IMR-90 (cell line): ENCODE results near the gene EXOC4. TPM values are rescaled to one million over a fixed set of nuclear protein-coding genes. Genes with fewer than 3 reads are reported as not detected.

Experiments used
- ATAC-seq: fragments of 200-7000 bp; cut with Tn5 transposase; 2 replicates; pipeline ENCODE4 v1.9.1; 2020; ENCODE audit warnings: low read depth, mild to moderate bottlenecking, moderate library complexity
- BruUV-seq: library from RNA; stranded (reverse); fragments of 400-500 nt; replicated peaks from 2 replicates; lab custom pipeline; 2021; lab: Mats Ljungman, UMichigan
- CTCF ChIA-PET: fragments of 300-600 bp; formaldehyde crosslinking; extraction: SDS; loops from one replicate; lab custom pipeline; 2021; ENCODE audit warnings: antibody characterized with exemption; lab: Yijun Ruan, JAX
- POLR2A ChIA-PET: fragments of 300-600 bp; sonication (Branson Sonifier 250); formaldehyde crosslinking; loops from one replicate; lab custom pipeline; 2022; ENCODE audit warnings: antibody characterized with exemption; ENCODE audit not compliant: unreplicated experiment; lab: Charles Lee
- DNase-seq: peaks from one replicate; pipeline ENCODE4 v3.0.0; 2013
- H2AFZ ChIP-seq: replicated peaks from 2 replicates; pipeline ENCODE3; 2013; ENCODE audit warnings: low read length, mild to moderate bottlenecking; ENCODE audit not compliant: poor library complexity
- H2AK5ac ChIP-seq: 2 replicates; pipeline ENCODE4 v1.6.1; 2013; ENCODE audit warnings: low read depth, low read length, inconsistent platforms
- H2AK9ac ChIP-seq: replicated peaks from 2 replicates; pipeline ENCODE3; 2013; ENCODE audit warnings: mild to moderate bottlenecking, low read depth, low read length, moderate library complexity; ENCODE audit not compliant: poor library complexity
- H2BK120ac ChIP-seq: 2 replicates; pipeline ENCODE4 v1.6.1; 2013; ENCODE audit warnings: low read depth, low read length, inconsistent platforms
- H2BK15ac ChIP-seq: 3 replicates; pipeline ENCODE4 v1.6.1; 2013; ENCODE audit warnings: low read depth, low read length, inconsistent platforms
- H2BK20ac ChIP-seq: 2 replicates; pipeline ENCODE4 v1.6.1; 2013; ENCODE audit warnings: low read depth, mild to moderate bottlenecking, inconsistent platforms, low read length, moderate library complexity
- H2BK5ac ChIP-seq: 2 replicates; pipeline ENCODE4 v1.6.1; 2013; ENCODE audit warnings: mild to moderate bottlenecking, low read depth, low read length, inconsistent platforms; ENCODE audit not compliant: poor library complexity, severe bottlenecking
- H3K14ac ChIP-seq: replicated peaks from 2 replicates; pipeline ENCODE4 v1.6.1; 2013; ENCODE audit warnings: low read depth, low read length, inconsistent platforms
- H3K18ac ChIP-seq: 2 replicates; pipeline ENCODE4 v1.6.1; 2013; ENCODE audit warnings: low read depth, low read length, control low read depth
- H3K23ac ChIP-seq: 2 replicates; pipeline ENCODE4 v1.6.1; 2013; ENCODE audit warnings: low read depth, low read length, inconsistent platforms
- H3K27ac ChIP-seq: 2 replicates; pipeline ENCODE4 v1.5.1; 2013; ENCODE audit warnings: mild to moderate bottlenecking, control low read depth, low read length; ENCODE audit not compliant: insufficient read depth
- H3K27me3 ChIP-seq: 2 replicates; pipeline ENCODE4 v1.6.1; 2013; ENCODE audit warnings: low read length; ENCODE audit not compliant: control insufficient read depth, insufficient read depth
- H3K36me3 ChIP-seq: 2 replicates; pipeline ENCODE4 v1.6.1; 2013; ENCODE audit warnings: low read length, mixed read lengths; ENCODE audit not compliant: control insufficient read depth, insufficient read depth
- H3K4ac ChIP-seq: 2 replicates; pipeline ENCODE4 v1.6.1; 2013; ENCODE audit warnings: low read depth, low read length, inconsistent platforms
- H3K4me1 ChIP-seq: 2 replicates; pipeline ENCODE4 v1.6.1; 2013; ENCODE audit warnings: low read length, mixed read lengths; ENCODE audit not compliant: control insufficient read depth, insufficient read depth
- H3K4me2 ChIP-seq: 2 replicates; pipeline ENCODE4 v1.6.1; 2013; ENCODE audit warnings: low read depth, mild to moderate bottlenecking, control low read depth, low read length, moderate library complexity
- H3K4me3 ChIP-seq: 2 replicates; pipeline ENCODE4 v1.5.1; 2013; ENCODE audit warnings: low read depth, mild to moderate bottlenecking, control low read depth, low read length, moderate library complexity; ENCODE audit not compliant: insufficient read depth
- H3K56ac ChIP-seq: 2 replicates; pipeline ENCODE4 v1.6.1; 2013; ENCODE audit warnings: low read length, inconsistent platforms; ENCODE audit not compliant: insufficient read depth; ENCODE audit errors: extremely low read depth
- H3K79me1 ChIP-seq, 2 experiments: 2 replicates each; pipeline ENCODE4 v1.6.1; 2013; ENCODE audit warnings: low read length in 2 of 2, inconsistent platforms in 1 of 2, low read depth in 1 of 2
- H3K9ac ChIP-seq: 2 replicates; pipeline ENCODE4 v1.6.1; 2013; ENCODE audit warnings: low read depth, low read length, control low read depth
- H3K9me1 ChIP-seq: 2 replicates; pipeline ENCODE4 v1.6.1; 2013; ENCODE audit warnings: low read length, inconsistent platforms; ENCODE audit not compliant: insufficient read depth
- H3K9me3 ChIP-seq: 2 replicates; pipeline ENCODE4 v1.6.1; 2013; ENCODE audit warnings: low read length; ENCODE audit not compliant: control insufficient read depth, insufficient read depth
- H4K20me1 ChIP-seq: 2 replicates; pipeline ENCODE4 v1.6.1; 2013; ENCODE audit warnings: low read length, inconsistent platforms; ENCODE audit not compliant: insufficient read depth
- H4K5ac ChIP-seq: 2 replicates; pipeline ENCODE4 v1.6.1; 2013; ENCODE audit warnings: mild to moderate bottlenecking, low read depth, low read length, control low read depth
- H4K8ac ChIP-seq, 2 experiments: 2 replicates each; pipeline ENCODE4 v1.6.1; 2013; ENCODE audit warnings: low read depth in 2 of 2, low read length in 2 of 2, control low read depth in 1 of 2, inconsistent platforms in 1 of 2
- H4K91ac ChIP-seq: 2 replicates; pipeline ENCODE4 v1.6.1; 2013; ENCODE audit warnings: low read depth, low read length, inconsistent platforms; ENCODE audit not compliant: insufficient read depth
- BHLHE40 ChIP-seq: fragments of 150-350 bp; IDR thresholded peaks from 2 replicates; pipeline ENCODE4 v1.6.1; 2016; ENCODE audit warnings: mild to moderate bottlenecking, low read depth, low read length
- CHD1 ChIP-seq: IDR thresholded peaks from 2 replicates; pipeline ENCODE4 v1.6.1; 2012; ENCODE audit warnings: low read depth, low read length, improper control_type of control experiment
- CTCF ChIP-seq: conservative IDR thresholded peaks from 2 replicates; pipeline ENCODE4 v1.5.1; 2012; ENCODE audit warnings: mild to moderate bottlenecking, low read depth, low read length, improper control_type of control experiment
- FOS ChIP-seq: fragments of 150-350 bp; IDR thresholded peaks from 2 replicates; pipeline ENCODE4 v1.6.1; 2016; ENCODE audit warnings: low read depth, low read length
- MAFK ChIP-seq: IDR thresholded peaks from 2 replicates; pipeline ENCODE4 v1.6.1; 2012; ENCODE audit warnings: low read depth, low read length, improper control_type of control experiment
- MAZ ChIP-seq: IDR thresholded peaks from 2 replicates; pipeline ENCODE4 v1.6.1; 2012; ENCODE audit warnings: low read depth, mild to moderate bottlenecking, low read length, improper control_type of control experiment, moderate library complexity, borderline replicate concordance
- NFE2L2 ChIP-seq: fragments of 150-350 bp; IDR thresholded peaks from 2 replicates; pipeline ENCODE4 v1.6.1; 2016; ENCODE audit warnings: low read depth, mild to moderate bottlenecking, low read length
- RAD21 ChIP-seq: IDR thresholded peaks from 2 replicates; pipeline ENCODE4 v1.6.1; 2012; ENCODE audit warnings: low read length, improper control_type of control experiment
- RCOR1 ChIP-seq: IDR thresholded peaks from 2 replicates; pipeline ENCODE4 v1.6.1; 2012; ENCODE audit warnings: mild to moderate bottlenecking, low read length, improper control_type of control experiment; ENCODE audit not compliant: insufficient replicate concordance
- RFX5 ChIP-seq: IDR thresholded peaks from 2 replicates; pipeline ENCODE4 v1.8.0; 2012; ENCODE audit warnings: low read depth, mild to moderate bottlenecking, low read length, moderate library complexity
- SMC3 ChIP-seq: fragments of 150-350 bp; IDR thresholded peaks from 2 replicates; pipeline ENCODE4 v1.6.1; 2016; ENCODE audit warnings: low read depth, mild to moderate bottlenecking, antibody characterized with exemption, low read length, moderate library complexity
- WGBS, 2 experiments: methylation state at CpG; one replicate each; pipeline versions ENCODE4 v1.1.5 to v1.1.7; 2013; ENCODE audit warnings: missing lambda C conversion rate in 2 of 2; ENCODE audit not compliant: insufficient read length in 1 of 2; ENCODE audit errors: extremely low coverage in 2 of 2; 5-methylcytosine and 5-hydroxymethylcytosine counted together
- dilution Hi-C: fragments of 300-500 bp; cut with HindIII; formaldehyde crosslinking; loops from one replicate; pipeline ENCODE4 v1.14.3; 2018; ENCODE audit warnings: low sequenced_read_pairs; ENCODE audit not compliant: unreplicated experiment
- in situ Hi-C: fragments of 300-500 bp; cut with MboI; formaldehyde crosslinking; loops from 3 replicates; pipeline ENCODE4 v1.14.3; 2019; ENCODE audit warnings: low sequenced_read_pairs, inconsistent platforms, mixed read lengths
- intact Hi-C: fragments of 100-400 bp; cut with micrococcal nuclease; formaldehyde crosslinking; loops from 2 replicates; pipeline ENCODE4 v1.10.0; 2022
- polyA plus RNA-seq, 3 experiments: library from polyadenylated mRNA; depleted of rRNA; stranded (reverse); fragments of >200 nt; gene quantifications; 2 replicates each; pipeline ENCODE4 v1.2.3, GENCODE V29; 2012; ENCODE audit warnings: low replicate concordance in 1 of 3
- total RNA-seq: library from RNA; depleted of rRNA; stranded (reverse); fragments of >200 nt; gene quantifications from 2 replicates; pipeline ENCODE4 v1.2.3, GENCODE V29; 2012
- TF ChIP-seq, protein P1 (sequence below): fragments of 150-350 bp; IDR thresholded peaks from 2 replicates; pipeline ENCODE4 v1.6.1; 2017; ENCODE audit warnings: mild to moderate bottlenecking, antibody characterized with exemption, low read length, low read depth

EXOC4 gene
- total and polyA plus RNA-seq, 2 of the 4 experiments (the other 2 are of a cell fraction): 25.4 to 94.6 TPM

DNA sequence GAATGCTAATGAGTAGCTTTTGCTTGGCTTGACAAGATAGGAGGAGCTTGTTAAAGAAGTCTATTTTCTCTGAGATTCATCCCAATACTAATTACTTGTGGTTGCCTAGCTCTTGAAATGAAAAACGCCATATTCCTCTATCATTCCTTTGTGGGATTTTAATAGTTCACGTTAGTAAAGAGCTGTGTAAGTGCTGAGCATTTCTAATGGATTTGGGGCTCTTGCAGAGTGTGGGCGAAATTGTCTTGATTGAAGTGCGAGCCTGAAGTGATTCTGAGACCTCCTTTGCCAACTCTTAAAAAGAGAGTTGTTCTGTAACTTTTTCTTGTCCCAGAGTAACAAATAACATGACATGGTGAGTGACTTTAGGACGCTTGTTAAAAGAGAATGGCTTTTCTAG, 45.2 kb downstream of the EXOC4 start:
- Histone ChIP-seq H2AK5ac (no peak overlapping the region), H4K8ac (no peak overlapping the region), H2BK120ac (no peak overlapping the region), H4K91ac (no peak overlapping the region), H3K4ac (no peak overlapping the region), H2AK9ac (no peak overlapping the region), H3K4me1 (peaks cover 5% of the 10 kb centered on the region; the same call in 1 of the 2 replicates), H3K27me3 (no peaks in the 10 kb centered on the region), H4K20me1 (no peaks in the 10 kb centered on the region), H3K23ac (no peak overlapping the region), H3K9ac (no peak overlapping the region), H3K9me1 (no peaks in the 10 kb centered on the region), H2BK5ac (no peak overlapping the region), H3K9me3 (no peaks in the 10 kb centered on the region), H2AFZ (no peak overlapping the region), H4K5ac (no peak overlapping the region), H3K36me3 (no peaks in the 10 kb centered on the region), H3K14ac (no peak overlapping the region), H3K4me3 (no peak overlapping the region), H3K18ac (no peak overlapping the region), H3K56ac (no peak overlapping the region), H2BK15ac (no peak overlapping the region), H2BK20ac (no peak overlapping the region), H3K79me1 (peaks cover 9 to 17% of the 10 kb centered on the region in 2 experiments; a peak in 3 of 4 replicates), H3K4me2 (no peak overlapping the region), H3K27ac (no peak overlapping the region)
- no peak for DNase-seq
- intact Hi-C loops (no loop called here), dilution Hi-C loops (no loop called here), in situ Hi-C loops (no loop called here)
- no peak for ATAC-seq
- ChIA-PET CTCF (no interaction called here), POLR2A (no interaction called here)
- TF ChIP-seq CTCF (no peak), RAD21 (no peak), RFX5 (no peak), MAZ (no peak), FOS (no peak), MAFK (no peak), SMC3 (no peak), CHD1 (no peak), NFE2L2 (no peak), RCOR1 (no peak), BHLHE40 (no peak)
- TF ChIP-seq, protein P1, sequence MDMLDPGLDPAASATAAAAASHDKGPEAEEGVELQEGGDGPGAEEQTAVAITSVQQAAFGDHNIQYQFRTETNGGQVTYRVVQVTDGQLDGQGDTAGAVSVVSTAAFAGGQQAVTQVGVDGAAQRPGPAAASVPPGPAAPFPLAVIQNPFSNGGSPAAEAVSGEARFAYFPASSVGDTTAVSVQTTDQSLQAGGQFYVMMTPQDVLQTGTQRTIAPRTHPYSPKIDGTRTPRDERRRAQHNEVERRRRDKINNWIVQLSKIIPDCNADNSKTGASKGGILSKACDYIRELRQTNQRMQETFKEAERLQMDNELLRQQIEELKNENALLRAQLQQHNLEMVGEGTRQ: no peak
- WGBS, 2 experiments: no CpG with 5 or more reads among the region's 5 CpGs
- BruUV-seq: no TSS peak
